ENCODE measurements around the gene UBAP2L.

DNA sequence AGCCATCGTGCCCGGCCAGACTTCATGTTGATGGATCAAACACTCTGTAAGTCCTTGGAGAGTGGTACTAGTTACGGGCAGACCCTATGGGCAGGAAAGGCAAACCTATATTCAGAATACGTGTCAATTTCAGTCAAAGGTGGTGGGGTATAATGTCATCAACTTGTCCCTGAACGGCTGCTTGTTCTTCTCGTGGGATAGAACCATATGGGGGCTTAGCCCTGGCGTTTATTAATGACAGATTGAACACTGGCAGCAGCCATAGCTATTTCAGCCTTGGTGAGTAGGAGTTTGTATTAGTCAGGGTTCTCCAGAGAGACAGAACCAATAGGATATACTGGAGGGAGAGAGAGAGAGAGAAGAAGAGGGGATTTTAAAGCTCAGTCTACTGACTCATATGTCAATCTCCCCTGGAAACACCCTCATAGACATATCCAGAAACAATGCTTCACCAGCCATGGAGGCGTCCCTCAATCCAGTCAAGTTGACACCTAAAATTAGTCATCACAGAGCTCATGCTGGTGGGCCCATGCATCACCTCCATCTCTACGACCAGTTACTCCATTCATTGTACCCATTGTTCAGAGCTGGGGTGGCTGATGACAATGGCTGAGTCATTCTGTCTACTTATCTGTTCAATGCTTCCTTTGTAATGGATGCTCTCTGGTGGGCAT lies 84.0 kb downstream of the UBAP2L start:
- TF ChIP-seq, protein P1, sequence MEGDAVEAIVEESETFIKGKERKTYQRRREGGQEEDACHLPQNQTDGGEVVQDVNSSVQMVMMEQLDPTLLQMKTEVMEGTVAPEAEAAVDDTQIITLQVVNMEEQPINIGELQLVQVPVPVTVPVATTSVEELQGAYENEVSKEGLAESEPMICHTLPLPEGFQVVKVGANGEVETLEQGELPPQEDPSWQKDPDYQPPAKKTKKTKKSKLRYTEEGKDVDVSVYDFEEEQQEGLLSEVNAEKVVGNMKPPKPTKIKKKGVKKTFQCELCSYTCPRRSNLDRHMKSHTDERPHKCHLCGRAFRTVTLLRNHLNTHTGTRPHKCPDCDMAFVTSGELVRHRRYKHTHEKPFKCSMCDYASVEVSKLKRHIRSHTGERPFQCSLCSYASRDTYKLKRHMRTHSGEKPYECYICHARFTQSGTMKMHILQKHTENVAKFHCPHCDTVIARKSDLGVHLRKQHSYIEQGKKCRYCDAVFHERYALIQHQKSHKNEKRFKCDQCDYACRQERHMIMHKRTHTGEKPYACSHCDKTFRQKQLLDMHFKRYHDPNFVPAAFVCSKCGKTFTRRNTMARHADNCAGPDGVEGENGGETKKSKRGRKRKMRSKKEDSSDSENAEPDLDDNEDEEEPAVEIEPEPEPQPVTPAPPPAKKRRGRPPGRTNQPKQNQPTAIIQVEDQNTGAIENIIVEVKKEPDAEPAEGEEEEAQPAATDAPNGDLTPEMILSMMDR (IDR thresholded peaks at IDR 0.05): no peak
- no peak for TF ChIP-seq EP300 (IDR thresholded peaks at IDR 0.05)
- TF ChIP-seq POLR2A (IDR thresholded peaks at IDR 0.05): no peak
